ENCODE data around the gene PRG3.

The PRG3 gene

DNA sequence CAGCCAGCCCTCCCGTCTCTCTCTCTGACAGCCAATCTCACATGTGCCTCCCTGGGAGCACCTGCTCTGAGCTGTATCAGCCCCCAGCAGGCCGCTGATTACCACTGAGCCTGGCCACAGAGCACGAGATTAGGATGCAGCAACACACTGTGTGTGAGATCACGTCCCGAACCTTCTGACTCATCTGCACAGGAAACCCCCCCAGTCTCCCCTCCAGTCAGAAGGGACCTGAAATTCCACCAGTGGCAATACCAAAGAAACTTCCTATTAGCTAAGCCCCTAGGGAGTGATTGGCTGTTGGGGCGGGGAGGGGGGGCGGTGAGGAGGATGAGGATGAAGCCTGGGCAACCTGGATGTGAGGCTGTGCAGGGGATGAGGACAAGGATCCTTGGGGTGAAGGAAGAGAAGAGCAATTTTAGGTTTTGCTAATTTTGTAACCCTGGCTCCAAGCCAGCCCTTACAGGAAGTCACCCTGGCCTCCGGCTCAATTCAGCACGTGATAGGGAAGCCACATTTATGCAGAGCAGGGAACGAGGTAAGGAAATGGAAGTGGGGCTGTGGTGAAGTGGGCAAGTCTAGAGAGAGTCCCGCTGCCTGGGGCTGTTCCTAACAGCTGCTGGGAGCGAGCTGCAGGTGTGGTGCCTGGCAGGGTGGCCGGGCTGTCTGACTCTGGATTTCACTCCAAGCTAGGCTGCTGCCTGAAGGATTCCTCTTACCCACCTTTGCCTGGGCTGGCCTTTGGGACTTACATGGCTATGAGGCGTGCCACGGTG is 44.0 kb upstream of the PRG3 start:
- peaks cover 41% of the 10 kb centered on the region for H4K20me1 ChIP-seq (ENCODE audit: insufficient read depth, low read length)
- no peaks in the 10 kb centered on the region for H3K9me3 ChIP-seq (ENCODE audit: insufficient read depth, low read length)
- H3K36me3 ChIP-seq (replicated peaks; ENCODE audit: low read depth, low read length): peaks cover 62% of the 10 kb centered on the region
- peak overlapping the region; percentile 99 for H3K4me2 ChIP-seq (ENCODE audit: low read length)
- peaks cover 71% of the 10 kb centered on the region for H3K4me1 ChIP-seq (ENCODE audit: low read length)
- peak overlapping the region; percentile 94 for H3K27ac ChIP-seq (ENCODE audit: low read length)
- H3K9ac ChIP-seq (ENCODE audit: low read length): peak overlapping the region; percentile 99
- peaks cover 66% of the 10 kb centered on the region for H3K79me2 ChIP-seq (ENCODE audit: low read length)
- TF ChIP-seq EZH2phosphoT487 (IDR thresholded peaks at IDR 0.05; ENCODE audit: low read depth): no peak
- TF ChIP-seq, protein P1, sequence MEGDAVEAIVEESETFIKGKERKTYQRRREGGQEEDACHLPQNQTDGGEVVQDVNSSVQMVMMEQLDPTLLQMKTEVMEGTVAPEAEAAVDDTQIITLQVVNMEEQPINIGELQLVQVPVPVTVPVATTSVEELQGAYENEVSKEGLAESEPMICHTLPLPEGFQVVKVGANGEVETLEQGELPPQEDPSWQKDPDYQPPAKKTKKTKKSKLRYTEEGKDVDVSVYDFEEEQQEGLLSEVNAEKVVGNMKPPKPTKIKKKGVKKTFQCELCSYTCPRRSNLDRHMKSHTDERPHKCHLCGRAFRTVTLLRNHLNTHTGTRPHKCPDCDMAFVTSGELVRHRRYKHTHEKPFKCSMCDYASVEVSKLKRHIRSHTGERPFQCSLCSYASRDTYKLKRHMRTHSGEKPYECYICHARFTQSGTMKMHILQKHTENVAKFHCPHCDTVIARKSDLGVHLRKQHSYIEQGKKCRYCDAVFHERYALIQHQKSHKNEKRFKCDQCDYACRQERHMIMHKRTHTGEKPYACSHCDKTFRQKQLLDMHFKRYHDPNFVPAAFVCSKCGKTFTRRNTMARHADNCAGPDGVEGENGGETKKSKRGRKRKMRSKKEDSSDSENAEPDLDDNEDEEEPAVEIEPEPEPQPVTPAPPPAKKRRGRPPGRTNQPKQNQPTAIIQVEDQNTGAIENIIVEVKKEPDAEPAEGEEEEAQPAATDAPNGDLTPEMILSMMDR (IDR thresholded peaks at IDR 0.05; ENCODE audit: low read depth, low read length): no peak
- H2AFZ ChIP-seq (ENCODE audit: low read depth, low read length): no peak overlapping the region
- H3K27me3 ChIP-seq (ENCODE audit: low read depth, low read length): no peaks in the 10 kb centered on the region
- H3K4me3 ChIP-seq (ENCODE audit: low read length): peak overlapping the region; percentile 85

DNA sequence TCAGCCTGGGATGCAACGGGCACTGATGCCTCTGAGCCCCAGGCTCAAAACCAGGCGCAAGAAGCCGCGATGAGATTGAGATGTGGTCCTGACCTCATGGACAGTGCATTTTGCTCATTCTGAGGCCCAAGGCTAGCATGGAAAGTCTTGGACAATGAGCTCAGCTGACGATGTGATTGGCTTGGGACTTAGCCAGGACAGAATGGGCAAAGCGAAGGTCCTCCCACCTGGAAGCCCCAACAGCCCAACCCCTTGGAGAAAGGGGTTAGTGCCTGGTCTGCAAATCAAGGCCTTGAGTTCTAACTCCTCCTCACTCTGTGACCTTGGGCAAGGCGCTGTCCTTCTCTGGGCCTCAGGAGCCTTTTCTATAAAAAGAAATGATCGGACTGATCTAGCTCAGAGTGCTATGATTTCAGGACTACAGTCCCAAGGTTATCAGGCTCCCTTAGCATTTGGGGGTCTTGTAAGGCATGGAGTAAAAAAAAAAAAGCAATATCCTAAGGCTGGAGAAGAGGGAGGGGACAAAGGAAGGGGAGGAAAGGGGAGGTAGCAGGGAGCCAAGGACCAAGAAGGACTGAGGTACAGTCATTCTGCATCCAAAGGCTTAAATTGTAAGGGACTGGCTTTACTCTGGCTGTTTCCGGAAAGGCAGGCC is 43.3 kb upstream of the PRG3 start:
- Histone ChIP-seq H2AFZ (ENCODE audit: low read depth, low read length) (no peak overlapping the region), H3K27ac (ENCODE audit: low read length) (peak overlapping the region; percentile 94), H3K4me1 (ENCODE audit: low read length) (peaks cover 78% of the 10 kb centered on the region), H3K9me3 (ENCODE audit: insufficient read depth, low read length) (no peaks in the 10 kb centered on the region), H3K4me2 (ENCODE audit: low read length) (peak overlapping the region; percentile 92), H4K20me1 (ENCODE audit: insufficient read depth, low read length) (peaks cover 48% of the 10 kb centered on the region), H3K27me3 (ENCODE audit: low read depth, low read length) (no peaks in the 10 kb centered on the region), H3K4me3 (ENCODE audit: low read length) (peak overlapping the region; percentile 85), H3K9ac (ENCODE audit: low read length) (peak overlapping the region; percentile 94), H3K79me2 (ENCODE audit: low read length) (peaks cover 73% of the 10 kb centered on the region), H3K36me3 (replicated peaks; ENCODE audit: low read depth, low read length) (peaks cover 69% of the 10 kb centered on the region)
- TF ChIP-seq, protein P1 (IDR thresholded peaks at IDR 0.05; ENCODE audit: low read depth, low read length): no peak
- no peak for TF ChIP-seq EZH2phosphoT487 (IDR thresholded peaks at IDR 0.05; ENCODE audit: low read depth)

DNA sequence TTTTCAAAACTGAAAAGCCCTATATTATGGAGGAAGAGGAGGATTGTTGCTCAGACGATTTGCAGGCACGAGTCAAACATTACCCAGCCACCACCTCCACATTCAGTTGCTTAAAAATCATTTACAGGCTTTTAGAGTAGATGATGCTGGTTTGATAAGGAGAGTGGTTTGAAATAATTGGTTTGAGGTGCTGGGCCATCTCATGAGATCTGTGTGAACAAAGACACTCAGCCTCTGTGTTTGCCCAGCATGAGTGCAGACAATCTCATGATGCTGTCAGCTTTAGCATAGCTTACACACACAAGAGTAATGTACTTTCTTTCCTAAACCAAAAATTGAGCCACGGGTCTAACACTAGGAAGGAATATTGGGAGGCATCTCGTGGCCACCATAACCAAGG is 41.7 kb upstream of the PRG3 start:
- H3K9ac ChIP-seq (ENCODE audit: low read length): peak overlapping the region; percentile 34
- peaks cover 64% of the 10 kb centered on the region for H4K20me1 ChIP-seq (ENCODE audit: insufficient read depth, low read length)
- peak overlapping the region; percentile 94 for H3K27ac ChIP-seq (ENCODE audit: low read length)
- no peak for TF ChIP-seq EZH2phosphoT487 (IDR thresholded peaks at IDR 0.05; ENCODE audit: low read depth)
- TF ChIP-seq, protein P1 (IDR thresholded peaks at IDR 0.05; ENCODE audit: low read depth, low read length): no peak
- no peaks in the 10 kb centered on the region for H3K9me3 ChIP-seq (ENCODE audit: insufficient read depth, low read length)
- H3K27me3 ChIP-seq (ENCODE audit: low read depth, low read length): no peaks in the 10 kb centered on the region
- H3K79me2 ChIP-seq (ENCODE audit: low read length): peaks cover 89% of the 10 kb centered on the region
- peak overlapping the region; percentile 92 for H3K4me2 ChIP-seq (ENCODE audit: low read length)
- no peak overlapping the region for H2AFZ ChIP-seq (ENCODE audit: low read depth, low read length)
- H3K4me3 ChIP-seq (ENCODE audit: low read length): peak overlapping the region; percentile 85
- H3K4me1 ChIP-seq (ENCODE audit: low read length): peaks cover 90% of the 10 kb centered on the region
- peaks cover 82% of the 10 kb centered on the region for H3K36me3 ChIP-seq (replicated peaks; ENCODE audit: low read depth, low read length)

DNA sequence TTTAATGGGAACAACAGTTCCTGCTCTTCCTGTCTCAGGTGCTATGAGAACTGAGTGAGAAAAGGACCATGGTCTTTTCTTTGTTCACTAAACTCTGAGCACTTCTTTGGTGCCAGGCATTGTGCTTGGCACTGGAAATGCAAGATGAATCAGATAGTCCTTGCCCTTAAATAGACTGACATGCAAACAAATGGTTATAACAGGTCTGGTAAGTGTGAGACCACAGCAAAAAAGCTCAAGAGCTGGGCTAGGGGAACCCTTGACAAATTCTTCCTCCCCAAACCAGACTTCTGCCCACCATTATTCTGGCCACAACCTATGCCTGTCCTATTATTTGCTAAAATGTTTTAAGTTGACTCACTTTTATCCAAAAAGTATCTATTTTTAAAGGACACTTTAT is 40.9 kb upstream of the PRG3 start:
- Histone ChIP-seq H3K9ac (ENCODE audit: low read length) (no peak overlapping the region), H4K20me1 (ENCODE audit: insufficient read depth, low read length) (peaks cover 73% of the 10 kb centered on the region), H3K27me3 (ENCODE audit: low read depth, low read length) (no peaks in the 10 kb centered on the region), H3K36me3 (replicated peaks; ENCODE audit: low read depth, low read length) (peaks cover 90% of the 10 kb centered on the region), H2AFZ (ENCODE audit: low read depth, low read length) (no peak overlapping the region), H3K4me3 (ENCODE audit: low read length) (0 out of 2 replicates have a peak overlapping the region, but pooled peaks have one; percentile 1), H3K4me2 (ENCODE audit: low read length) (peak overlapping the region; percentile 92), H3K9me3 (ENCODE audit: insufficient read depth, low read length) (no peaks in the 10 kb centered on the region), H3K4me1 (ENCODE audit: low read length) (peaks cover 92% of the 10 kb centered on the region), H3K79me2 (ENCODE audit: low read length) (peaks cover 97% of the 10 kb centered on the region), H3K27ac (ENCODE audit: low read length) (peak overlapping the region; percentile 94)
- TF ChIP-seq EZH2phosphoT487 (IDR thresholded peaks at IDR 0.05; ENCODE audit: low read depth): no peak
- TF ChIP-seq, protein P1 (IDR thresholded peaks at IDR 0.05; ENCODE audit: low read depth, low read length): no peak
